NOMO-1 treated with dmso at 0.1 percent for 144 hours (cell line): ENCODE results near the gene UBAP2L.
"Not testable (repeated sequence)": the region's sequence is repeated elsewhere in the genome, so short reads cannot be mapped to it uniquely, and the experiment has no call there.

ENCODE experiments used
- DNase-seq: peaks from one replicate; lab custom pipeline; 2025; ENCODE audit not compliant: unreplicated experiment; lab: John Stamatoyannopoulos, UW

UBAP2L gene

GRCh38 chr1:154306151-154306550 lies 85.4 kb downstream of the UBAP2L start:
- no peak for DNase-seq

GRCh38 chr1:154307670-154308270 lies 87.0 kb downstream of the UBAP2L start:
- not testable (repeated sequence) for DNase-seq

DNA sequence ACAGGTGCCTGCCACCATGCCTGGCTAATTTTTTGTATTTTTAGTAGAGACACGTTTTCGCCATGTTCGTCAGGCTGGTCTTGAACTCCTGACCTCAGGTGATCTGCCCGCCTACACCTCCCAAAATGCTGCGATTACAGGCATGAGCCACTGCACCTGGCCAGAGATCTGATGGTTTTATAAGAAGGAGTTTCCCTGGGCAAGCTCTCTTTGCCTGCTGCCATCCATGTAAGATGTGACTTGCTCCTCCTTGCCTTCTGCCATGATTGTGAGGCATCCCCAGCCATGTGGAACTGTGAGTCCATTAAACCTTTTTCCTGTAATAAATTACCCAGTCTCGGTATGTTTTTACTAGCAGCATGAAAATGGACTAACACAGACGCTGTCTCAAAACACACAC lies 88.4 kb downstream of the UBAP2L start:
- DNase-seq = not testable (repeated sequence)

- not testable (repeated sequence) for DNase-seq
Observed at GRCh38 chr1:154312229-154313065, 91.7 kb downstream of the UBAP2L start.

GRCh38 chr1:154313066-154313356 lies 92.3 kb downstream of the UBAP2L start:
- DNase-seq = no peak

GRCh38 chr1:154314226-154314625 lies 93.5 kb downstream of the UBAP2L start:
- DNase-seq = not testable (repeated sequence)

- no peak for DNase-seq
Observed at GRCh38 chr1:154316704-154317103, 95.9 kb downstream of the UBAP2L start.

GRCh38 chr1:154318386-154318785 lies 97.6 kb downstream of the UBAP2L start:
- DNase-seq = no peak
